NT2/D1 (cell line): ENCODE data around the gene OOSP1.

Source experiments
- SUZ12 ChIP-seq: IDR thresholded peaks from 2 replicates; pipeline ENCODE4 v1.6.1; 2011; ENCODE audit not compliant: insufficient read length, insufficient read depth; ENCODE audit errors: extremely low read depth
- YY1 ChIP-seq: IDR thresholded peaks from 2 replicates; pipeline ENCODE4 v1.6.1; 2011; ENCODE audit not compliant: insufficient read length, insufficient read depth
- ZNF274 ChIP-seq: IDR thresholded peaks from 2 replicates; pipeline ENCODE4 v1.6.1; 2011; ENCODE audit warnings: mild to moderate bottlenecking, low read depth, low read length

DNA sequence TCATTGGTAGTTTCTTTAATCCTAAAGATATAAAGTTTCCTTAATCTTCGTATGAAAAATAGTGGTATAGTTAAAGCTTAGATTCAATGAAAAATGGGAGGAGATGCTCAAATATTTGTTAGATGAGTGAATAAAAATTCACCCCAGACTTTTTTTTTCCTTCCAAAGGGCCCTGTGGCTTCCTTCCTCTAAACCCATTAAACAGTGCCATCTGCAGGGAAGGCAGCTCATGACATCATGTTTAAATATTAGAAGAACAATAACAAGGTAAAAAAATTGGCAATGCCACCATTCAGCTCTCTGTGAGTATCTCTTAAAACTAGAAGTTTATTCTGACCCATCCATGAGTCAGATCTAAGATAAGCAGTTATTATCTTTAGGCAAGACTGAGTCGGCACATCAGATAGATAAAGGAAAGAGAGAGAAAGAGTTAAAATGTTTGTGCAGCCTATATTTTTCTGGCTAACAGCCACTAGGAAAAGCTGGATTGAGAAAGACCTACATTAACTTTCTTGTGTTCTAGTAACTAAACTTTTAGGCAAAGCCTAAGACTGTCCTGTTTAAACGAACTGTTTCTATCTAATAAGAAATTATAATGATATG, 19.1 kb upstream of the OOSP1 start:
- no peak for TF ChIP-seq ZNF274
- no peak for TF ChIP-seq SUZ12
- TF ChIP-seq YY1, result no peak
